ENCODE measurements around the gene GOLGA6L7. TPM values are rescaled to one million over a fixed set of nuclear protein-coding genes. Genes with fewer than 3 reads are reported as not detected.

Gene GOLGA6L7
- total and polyA plus RNA-seq, 2 experiments from 2014 or later, result 0.47 TPM; not detected in 1

DNA sequence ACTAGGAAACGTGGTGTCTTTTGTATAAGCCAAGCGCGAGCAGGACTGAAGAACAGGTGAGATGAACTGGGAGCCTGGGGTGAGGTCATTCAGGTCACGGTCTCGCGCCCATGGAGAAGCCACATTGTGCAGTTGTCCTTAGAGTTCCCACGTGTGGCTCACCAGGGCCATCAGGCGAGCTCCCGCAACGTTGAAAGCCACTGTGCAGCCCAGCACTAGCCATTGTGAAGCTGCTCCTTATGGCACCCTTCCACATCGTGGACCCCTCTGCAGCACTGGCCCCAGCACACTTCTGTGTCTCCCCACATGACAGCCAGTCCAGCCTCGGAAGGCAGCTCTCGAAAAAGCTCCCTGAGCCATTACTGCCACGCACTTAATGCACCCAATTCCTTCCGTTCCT lies 29.8 kb upstream of the GOLGA6L7 start (continued):
- TF ChIP-seq, protein P1, sequence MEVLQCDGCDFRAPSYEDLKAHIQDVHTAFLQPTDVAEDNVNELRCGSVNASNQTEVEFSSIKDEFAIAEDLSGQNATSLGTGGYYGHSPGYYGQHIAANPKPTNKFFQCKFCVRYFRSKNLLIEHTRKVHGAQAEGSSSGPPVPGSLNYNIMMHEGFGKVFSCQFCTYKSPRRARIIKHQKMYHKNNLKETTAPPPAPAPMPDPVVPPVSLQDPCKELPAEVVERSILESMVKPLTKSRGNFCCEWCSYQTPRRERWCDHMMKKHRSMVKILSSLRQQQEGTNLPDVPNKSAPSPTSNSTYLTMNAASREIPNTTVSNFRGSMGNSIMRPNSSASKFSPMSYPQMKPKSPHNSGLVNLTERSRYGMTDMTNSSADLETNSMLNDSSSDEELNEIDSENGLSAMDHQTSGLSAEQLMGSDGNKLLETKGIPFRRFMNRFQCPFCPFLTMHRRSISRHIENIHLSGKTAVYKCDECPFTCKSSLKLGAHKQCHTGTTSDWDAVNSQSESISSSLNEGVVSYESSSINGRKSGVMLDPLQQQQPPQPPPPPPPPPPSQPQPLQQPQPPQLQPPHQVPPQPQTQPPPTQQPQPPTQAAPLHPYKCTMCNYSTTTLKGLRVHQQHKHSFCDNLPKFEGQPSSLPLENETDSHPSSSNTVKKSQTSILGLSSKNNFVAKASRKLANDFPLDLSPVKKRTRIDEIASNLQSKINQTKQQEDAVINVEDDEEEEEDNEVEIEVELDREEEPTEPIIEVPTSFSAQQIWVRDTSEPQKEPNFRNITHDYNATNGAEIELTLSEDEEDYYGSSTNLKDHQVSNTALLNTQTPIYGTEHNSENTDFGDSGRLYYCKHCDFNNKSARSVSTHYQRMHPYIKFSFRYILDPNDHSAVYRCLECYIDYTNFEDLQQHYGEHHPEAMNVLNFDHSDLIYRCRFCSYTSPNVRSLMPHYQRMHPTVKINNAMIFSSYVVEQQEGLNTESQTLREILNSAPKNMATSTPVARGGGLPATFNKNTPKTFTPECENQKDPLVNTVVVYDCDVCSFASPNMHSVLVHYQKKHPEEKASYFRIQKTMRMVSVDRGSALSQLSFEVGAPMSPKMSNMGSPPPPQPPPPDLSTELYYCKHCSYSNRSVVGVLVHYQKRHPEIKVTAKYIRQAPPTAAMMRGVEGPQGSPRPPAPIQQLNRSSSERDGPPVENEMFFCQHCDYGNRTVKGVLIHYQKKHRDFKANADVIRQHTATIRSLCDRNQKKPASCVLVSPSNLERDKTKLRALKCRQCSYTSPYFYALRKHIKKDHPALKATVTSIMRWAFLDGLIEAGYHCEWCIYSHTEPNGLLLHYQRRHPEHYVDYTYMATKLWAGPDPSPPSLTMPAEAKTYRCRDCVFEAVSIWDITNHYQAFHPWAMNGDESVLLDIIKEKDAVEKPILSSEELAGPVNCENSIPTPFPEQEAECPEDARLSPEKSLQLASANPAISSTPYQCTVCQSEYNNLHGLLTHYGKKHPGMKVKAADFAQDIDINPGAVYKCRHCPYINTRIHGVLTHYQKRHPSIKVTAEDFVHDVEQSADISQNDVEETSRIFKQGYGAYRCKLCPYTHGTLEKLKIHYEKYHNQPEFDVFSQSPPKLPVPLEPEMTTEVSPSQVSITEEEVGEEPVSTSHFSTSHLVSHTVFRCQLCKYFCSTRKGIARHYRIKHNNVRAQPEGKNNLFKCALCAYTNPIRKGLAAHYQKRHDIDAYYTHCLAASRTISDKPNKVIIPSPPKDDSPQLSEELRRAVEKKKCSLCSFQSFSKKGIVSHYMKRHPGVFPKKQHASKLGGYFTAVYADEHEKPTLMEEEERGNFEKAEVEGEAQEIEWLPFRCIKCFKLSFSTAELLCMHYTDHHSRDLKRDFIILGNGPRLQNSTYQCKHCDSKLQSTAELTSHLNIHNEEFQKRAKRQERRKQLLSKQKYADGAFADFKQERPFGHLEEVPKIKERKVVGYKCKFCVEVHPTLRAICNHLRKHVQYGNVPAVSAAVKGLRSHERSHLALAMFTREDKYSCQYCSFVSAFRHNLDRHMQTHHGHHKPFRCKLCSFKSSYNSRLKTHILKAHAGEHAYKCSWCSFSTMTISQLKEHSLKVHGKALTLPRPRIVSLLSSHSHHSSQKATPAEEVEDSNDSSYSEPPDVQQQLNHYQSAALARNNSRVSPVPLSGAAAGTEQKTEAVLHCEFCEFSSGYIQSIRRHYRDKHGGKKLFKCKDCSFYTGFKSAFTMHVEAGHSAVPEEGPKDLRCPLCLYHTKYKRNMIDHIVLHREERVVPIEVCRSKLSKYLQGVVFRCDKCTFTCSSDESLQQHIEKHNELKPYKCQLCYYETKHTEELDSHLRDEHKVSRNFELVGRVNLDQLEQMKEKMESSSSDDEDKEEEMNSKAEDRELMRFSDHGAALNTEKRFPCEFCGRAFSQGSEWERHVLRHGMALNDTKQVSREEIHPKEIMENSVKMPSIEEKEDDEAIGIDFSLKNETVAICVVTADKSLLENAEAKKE (CRISPR knock-in tag; IDR thresholded peaks at IDR 0.05), result no peak

DNA sequence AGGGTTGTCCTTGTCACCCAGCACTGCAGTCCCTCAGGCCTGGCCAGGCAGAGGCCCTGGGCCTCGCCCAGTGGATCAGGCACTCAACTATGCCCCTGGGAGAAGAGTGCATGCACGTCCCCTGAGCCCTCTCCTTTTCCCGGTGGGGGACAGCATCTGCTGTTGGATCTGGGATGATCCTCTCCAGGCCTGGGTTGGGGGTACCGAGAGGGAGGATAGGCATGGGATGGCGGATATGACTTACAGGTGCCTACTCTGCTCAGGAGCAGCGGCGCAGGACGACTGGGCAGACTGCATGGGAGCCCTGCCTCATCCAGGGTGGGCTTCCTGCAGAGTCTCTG lies 28.4 kb upstream of the GOLGA6L7 start:
- Histone ChIP-seq H3K27ac (ENCODE audit: low read depth) (no peak overlapping the region), H3K4me3 (no peak overlapping the region), H3K79me2 (replicated peaks; ENCODE audit: insufficient read depth) (no peaks in the 10 kb centered on the region), H3K36me3 (ENCODE audit: insufficient read depth) (no peaks in the 10 kb centered on the region), H3K4me2 (peak overlapping the region; percentile 51; the same call in 1 of the 2 replicates), H3K27me3 (ENCODE audit: insufficient read depth) (no peaks in the 10 kb centered on the region), H4K20me1 (replicated peaks; ENCODE audit: insufficient read depth) (no peaks in the 10 kb centered on the region), H3K4me1 (ENCODE audit: insufficient read depth) (peaks cover 15% of the 10 kb centered on the region; the same call in 1 of the 2 replicates), H3F3A (replicated peaks; ENCODE audit: low read depth) (no peaks in the 10 kb centered on the region), H2AFZ (peak overlapping the region; percentile 89; the same call in 1 of the 2 replicates), H3K9me2 (ENCODE audit: insufficient read depth) (no peaks in the 10 kb centered on the region)
- Mint-ChIP-seq H3K4me3 (no peak overlapping the region), H3K27me3 (ENCODE audit: insufficient read depth, low read depth, poor library complexity) (peaks cover 16% of the 10 kb centered on the region), H3K9me3 (no peaks in the 10 kb centered on the region; the same call in 2 of the 3 replicates), H3K36me3 (ENCODE audit: low read depth) (no peaks in the 10 kb centered on the region), H3K4me1 (peaks cover 12% of the 10 kb centered on the region), H3K27ac (no peak overlapping the region)
- no peak for ATAC-seq
- DNase-seq (ENCODE audit: low spot score), result no peak
- no peak for TF ChIP-seq STAT1 (IDR thresholded peaks at IDR 0.05; ENCODE audit: unreplicated experiment)
- TF ChIP-seq, protein P1 (CRISPR knock-in tag; IDR thresholded peaks at IDR 0.05), result no peak

All from GM23338 (cell line).